Measurements from ENCODE around the gene SORBS1. TPM values are rescaled to one million over a fixed set of nuclear protein-coding genes. Genes with fewer than 3 reads are reported as not detected.

SORBS1 gene
- total and polyA plus RNA-seq, 4 experiments from 2014 or later: 0.67 to 0.93 (median 0.75) TPM; not detected in 1

DNA sequence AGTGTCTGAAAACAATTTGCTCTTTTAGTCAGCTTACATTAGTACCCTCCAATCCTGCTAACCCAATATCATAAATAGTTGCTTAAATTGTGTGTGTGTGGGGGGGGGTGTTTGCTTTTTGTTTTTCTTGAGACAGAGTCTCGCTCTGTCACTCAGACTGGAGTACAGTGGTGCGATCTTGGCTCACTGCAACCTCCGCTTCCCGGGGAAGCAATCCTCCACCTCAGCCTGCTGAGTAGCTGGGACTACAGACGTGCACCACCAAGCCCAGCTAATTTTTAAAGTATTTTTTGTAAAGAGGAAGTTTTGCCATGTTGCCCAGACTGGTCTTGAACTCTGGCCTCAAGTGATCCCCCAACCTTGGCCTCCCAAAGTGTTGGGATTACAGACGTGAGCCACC lies 196.8 kb downstream of the SORBS1 start:
- ChIA-PET CTCF (ENCODE audit: partially characterized antibody) (interaction anchor here (2.2 to 6.7 kb wide), 9 partner anchors 10 to 735 kb away, joined by 6 to 109 read pairs (median 15); no protein-coding TSS in a partner anchor), POLR2A (ENCODE audit: partially characterized antibody) (no interaction called here)
- Mint-ChIP-seq H3K27ac (no peak overlapping the region), H3K9me3 (no peaks in the 10 kb centered on the region), H3K27me3 (peaks cover 9 to 10% of the 10 kb centered on the region in 2 donors), H3K36me3 (no peaks in the 10 kb centered on the region), H3K4me1 (no peaks in the 10 kb centered on the region), H3K4me3 (no peak overlapping the region)
- DNase-seq: no peak
- Histone ChIP-seq H3K27me3 (ENCODE audit: insufficient read depth, low read length) (no peaks in the 10 kb centered on the region), H3K4me1 (ENCODE audit: insufficient read depth, low read length) (no peaks in the 10 kb centered on the region), H3K4me3 (ENCODE audit: low read length in 2 of 2) (no peak overlapping the region), H3K9me3 (ENCODE audit: control insufficient read depth in 1 of 2, low read length in 2 of 2) (no peaks in the 10 kb centered on the region), H3K36me3 (ENCODE audit: insufficient read depth, low read length) (no peaks in the 10 kb centered on the region), H3K27ac (ENCODE audit: low read depth, low read length) (no peak overlapping the region)
- intact Hi-C loops (cut with micrococcal nuclease): no loop called here

DNA sequence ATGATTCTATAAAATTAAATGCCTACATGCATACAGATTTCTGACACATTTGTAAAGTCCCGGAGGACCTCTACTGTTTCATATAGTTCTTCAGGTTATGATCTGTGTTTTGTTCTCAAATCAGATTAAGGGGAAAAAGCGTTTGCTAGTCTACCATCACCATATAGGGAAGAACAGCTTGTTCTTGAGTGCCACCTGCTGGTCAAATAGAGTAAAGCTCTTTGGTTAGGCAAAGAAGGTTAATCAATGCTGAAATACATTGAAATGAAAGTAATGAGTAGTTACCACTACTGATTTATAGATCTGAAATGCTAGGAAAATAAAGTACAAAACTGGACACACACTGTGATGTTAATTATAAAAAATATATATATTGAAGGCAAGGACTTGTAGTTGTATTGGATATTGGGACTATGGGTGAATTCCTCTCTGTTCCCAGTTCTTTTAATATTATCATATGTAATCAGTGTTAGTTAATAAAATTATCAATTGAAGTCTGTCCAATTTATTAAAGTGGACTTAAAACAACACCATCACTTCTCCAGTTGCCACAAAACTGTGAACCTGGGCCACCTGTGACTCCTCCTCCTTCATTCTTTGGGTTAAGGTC lies 197.8 kb downstream of the SORBS1 start:
- Histone ChIP-seq H3K9me3 (ENCODE audit: control insufficient read depth in 1 of 2, low read length in 2 of 2) (no peaks in the 10 kb centered on the region), H3K4me3 (ENCODE audit: low read length in 2 of 2) (no peak overlapping the region), H3K27me3 (ENCODE audit: insufficient read depth, low read length) (no peaks in the 10 kb centered on the region), H3K36me3 (ENCODE audit: insufficient read depth, low read length) (no peaks in the 10 kb centered on the region), H3K4me1 (ENCODE audit: insufficient read depth, low read length) (no peaks in the 10 kb centered on the region), H3K27ac (ENCODE audit: low read depth, low read length) (no peak overlapping the region)
- Mint-ChIP-seq H3K4me3 (no peak overlapping the region), H3K27me3 (peaks cover 7 to 9% of the 10 kb centered on the region in 2 donors), H3K36me3 (no peaks in the 10 kb centered on the region), H3K27ac (no peak overlapping the region), H3K4me1 (no peaks in the 10 kb centered on the region), H3K9me3 (no peaks in the 10 kb centered on the region)
- POLR2A ChIA-PET (ENCODE audit: partially characterized antibody): interaction anchor here (1.3 kb wide), 1 partner anchor 12 kb away, joined by 3 read pairs; no protein-coding TSS in a partner anchor
- intact Hi-C loops (cut with micrococcal nuclease): loop anchor here (1.0 kb wide), 1 partner anchor 180 kb away; no protein-coding TSS in a partner anchor
- peak in 4 of 5 donors; percentile 46 to 53 (median 48) for DNase-seq
- CTCF ChIA-PET (ENCODE audit: partially characterized antibody): interaction anchor here (0.8 to 6.7 kb wide), 14 partner anchors 7 to 731 kb away, joined by 3 to 109 read pairs (median 12); no protein-coding TSS in a partner anchor

DNA sequence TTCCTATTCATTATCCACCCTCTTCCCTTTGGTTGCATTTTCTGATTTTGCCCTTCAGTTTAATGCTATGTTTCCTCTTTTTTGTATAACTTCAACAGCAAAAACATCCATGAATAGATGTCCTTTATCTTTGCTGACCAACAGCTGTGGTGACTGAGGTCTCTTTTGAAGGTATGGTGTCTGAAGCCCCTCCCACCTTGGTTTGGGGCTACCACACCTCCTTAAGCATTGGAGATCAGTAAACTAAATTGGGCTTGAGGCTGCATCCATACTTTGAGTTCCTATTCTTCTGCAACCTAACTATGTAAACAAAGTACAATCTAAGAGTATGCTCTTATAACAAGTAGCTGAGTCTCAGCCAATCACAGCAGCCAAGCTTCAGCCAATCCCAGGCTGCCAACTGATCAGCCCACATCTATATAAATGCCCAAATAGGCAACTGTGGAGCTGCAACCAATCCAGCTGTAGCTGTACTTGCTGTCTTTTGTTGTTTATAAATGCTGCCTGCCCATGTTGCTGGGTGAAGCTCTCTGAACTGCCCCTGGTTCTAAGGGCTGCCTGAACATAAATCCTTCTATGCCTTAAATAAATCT lies 201.0 kb downstream of the SORBS1 start:
- H3K27me3 Mint-ChIP-seq: peaks cover 7 to 8% of the 10 kb centered on the region in 2 donors
- no peaks in the 10 kb centered on the region for H3K9me3 Mint-ChIP-seq
- no peaks in the 10 kb centered on the region for H3K4me1 Mint-ChIP-seq
- Histone ChIP-seq H3K27ac (ENCODE audit: low read depth, low read length) (no peak overlapping the region), H3K27me3 (ENCODE audit: insufficient read depth, low read length) (no peaks in the 10 kb centered on the region), H3K4me1 (ENCODE audit: insufficient read depth, low read length) (no peaks in the 10 kb centered on the region), H3K4me3 (ENCODE audit: low read length in 2 of 2) (no peak overlapping the region), H3K9me3 (ENCODE audit: control insufficient read depth in 1 of 2, low read length in 2 of 2) (no peaks in the 10 kb centered on the region), H3K36me3 (ENCODE audit: insufficient read depth, low read length) (no peaks in the 10 kb centered on the region)
- intact Hi-C loops (cut with micrococcal nuclease): no loop called here
- H3K4me3 Mint-ChIP-seq: no peak overlapping the region
- ChIA-PET POLR2A (ENCODE audit: partially characterized antibody) (no interaction called here), CTCF (ENCODE audit: partially characterized antibody) (interaction anchor here (1.4 to 6.7 kb wide), 3 partner anchors 11 to 114 kb away, joined by 5 to 73 read pairs (median 7); no protein-coding TSS in a partner anchor)
- peaks cover 0 to 1% of the 10 kb centered on the region in 2 donors for H3K36me3 Mint-ChIP-seq
- no peak overlapping the region for H3K27ac Mint-ChIP-seq
- DNase-seq: no peak

GRCh38 chr10:95359466-95359865 lies 201.7 kb downstream of the SORBS1 start:
- no peak overlapping the region for H3K27ac ChIP-seq (ENCODE audit: low read depth, low read length)
- no peak overlapping the region for H3K27ac Mint-ChIP-seq
- POLR2A ChIA-PET (ENCODE audit: partially characterized antibody): no interaction called here

GRCh38 chr10:95356190-95356955 lies 204.8 kb downstream of the SORBS1 start:
- H3K9me3 Mint-ChIP-seq: no peaks in the 10 kb centered on the region
- intact Hi-C loops (cut with micrococcal nuclease): no loop called here
- Histone ChIP-seq H3K27ac (ENCODE audit: low read depth, low read length) (no peak overlapping the region), H3K9me3 (ENCODE audit: control insufficient read depth in 1 of 2, low read length in 2 of 2) (no peaks in the 10 kb centered on the region), H3K4me3 (ENCODE audit: low read length in 2 of 2) (no peak overlapping the region), H3K36me3 (ENCODE audit: insufficient read depth, low read length) (no peaks in the 10 kb centered on the region), H3K4me1 (ENCODE audit: insufficient read depth, low read length) (no peaks in the 10 kb centered on the region), H3K27me3 (ENCODE audit: insufficient read depth, low read length) (no peaks in the 10 kb centered on the region)
- H3K4me3 Mint-ChIP-seq: no peak overlapping the region
- H3K4me1 Mint-ChIP-seq: no peaks in the 10 kb centered on the region
- peaks cover 2% of the 10 kb centered on the region in 2 donors for H3K27me3 Mint-ChIP-seq
- DNase-seq: no peak
- POLR2A ChIA-PET (ENCODE audit: partially characterized antibody): no interaction called here
- no peak overlapping the region for H3K27ac Mint-ChIP-seq
- H3K36me3 Mint-ChIP-seq: peaks cover 0 to 7% of the 10 kb centered on the region in 2 donors
- CTCF ChIA-PET (ENCODE audit: partially characterized antibody): interaction anchor here (0.7 kb wide), 1 partner anchor 9 kb away, joined by 3 read pairs; no protein-coding TSS in a partner anchor

More at GRCh38 chr10:95359466-95359865, 201.7 kb downstream of the SORBS1 start:
- H3K27me3 ChIP-seq (ENCODE audit: insufficient read depth, low read length): no peaks in the 10 kb centered on the region
- no peak for DNase-seq
- intact Hi-C loops (cut with micrococcal nuclease): no loop called here
- no peaks in the 10 kb centered on the region for H3K9me3 ChIP-seq (ENCODE audit: control insufficient read depth in 1 of 2, low read length in 2 of 2)
- peaks cover 7 to 8% of the 10 kb centered on the region in 2 donors for H3K27me3 Mint-ChIP-seq
- CTCF ChIA-PET (ENCODE audit: partially characterized antibody): interaction anchor here (1.4 kb wide), 1 partner anchor 15 kb away, joined by 7 read pairs; no protein-coding TSS in a partner anchor
- H3K9me3 Mint-ChIP-seq: no peaks in the 10 kb centered on the region
- H3K36me3 Mint-ChIP-seq: peaks cover 0 to 7% of the 10 kb centered on the region in 2 donors
- H3K4me3 Mint-ChIP-seq: no peak overlapping the region
- no peaks in the 10 kb centered on the region for H3K4me1 ChIP-seq (ENCODE audit: insufficient read depth, low read length)
- H3K4me3 ChIP-seq (ENCODE audit: low read length in 2 of 2): no peak overlapping the region
- no peaks in the 10 kb centered on the region for H3K4me1 Mint-ChIP-seq
- no peaks in the 10 kb centered on the region for H3K36me3 ChIP-seq (ENCODE audit: insufficient read depth, low read length)

DNA sequence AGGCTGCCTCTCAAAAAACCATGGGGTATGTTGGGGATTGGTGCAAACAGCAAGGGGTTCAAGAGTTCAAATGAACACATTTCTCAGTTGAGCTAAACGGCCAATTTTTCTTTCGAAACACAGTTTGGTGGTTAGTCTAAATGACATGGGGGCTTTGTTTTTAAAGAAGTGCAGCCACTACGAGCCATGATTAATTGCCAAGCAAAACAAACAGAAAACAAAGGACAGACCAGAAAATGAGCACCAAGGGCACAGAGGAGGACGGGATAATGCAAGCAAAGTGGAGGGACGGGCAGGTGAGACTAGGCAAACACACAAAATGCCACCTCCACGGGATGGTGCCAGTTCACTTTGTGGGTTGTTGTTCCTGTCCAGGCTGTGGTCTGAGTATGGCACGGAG lies 205.9 kb downstream of the SORBS1 start:
- CTCF ChIA-PET (ENCODE audit: partially characterized antibody): interaction anchor here (2.9 kb wide), 1 partner anchor 8 kb away, joined by 18 read pairs; no protein-coding TSS in a partner anchor
- no peak overlapping the region for H3K27ac ChIP-seq (ENCODE audit: low read depth, low read length)
- no peaks in the 10 kb centered on the region for H3K4me1 ChIP-seq (ENCODE audit: insufficient read depth, low read length)
- DNase-seq: no peak
- H3K4me3 ChIP-seq (ENCODE audit: low read length in 2 of 2): no peak overlapping the region
- POLR2A ChIA-PET (ENCODE audit: partially characterized antibody): no interaction called here
- peaks cover 0 to 7% of the 10 kb centered on the region in 2 donors for H3K36me3 Mint-ChIP-seq
- no peaks in the 10 kb centered on the region for H3K36me3 ChIP-seq (ENCODE audit: insufficient read depth, low read length)
- H3K27me3 ChIP-seq (ENCODE audit: insufficient read depth, low read length): no peaks in the 10 kb centered on the region
- no peaks in the 10 kb centered on the region for H3K9me3 Mint-ChIP-seq
- intact Hi-C loops (cut with micrococcal nuclease): no loop called here
- H3K27ac Mint-ChIP-seq: no peak overlapping the region
- H3K4me1 Mint-ChIP-seq: no peaks in the 10 kb centered on the region
- H3K4me3 Mint-ChIP-seq: no peak overlapping the region
- H3K27me3 Mint-ChIP-seq: no peaks in the 10 kb centered on the region
- no peaks in the 10 kb centered on the region for H3K9me3 ChIP-seq (ENCODE audit: control insufficient read depth in 1 of 2, low read length in 2 of 2)

GRCh38 chr10:95354110-95354509 lies 207.1 kb downstream of the SORBS1 start:
- Histone ChIP-seq H3K36me3 (ENCODE audit: insufficient read depth, low read length) (no peaks in the 10 kb centered on the region), H3K9me3 (ENCODE audit: control insufficient read depth in 1 of 2, low read length in 2 of 2) (no peaks in the 10 kb centered on the region), H3K4me1 (ENCODE audit: insufficient read depth, low read length) (no peaks in the 10 kb centered on the region), H3K27ac (ENCODE audit: low read depth, low read length) (no peak overlapping the region), H3K4me3 (ENCODE audit: low read length in 2 of 2) (no peak overlapping the region), H3K27me3 (ENCODE audit: insufficient read depth, low read length) (no peaks in the 10 kb centered on the region)
- H3K27me3 Mint-ChIP-seq: peaks cover 0 to 1% of the 10 kb centered on the region in 2 donors
- H3K27ac Mint-ChIP-seq: no peak overlapping the region
- H3K36me3 Mint-ChIP-seq: peaks cover 0 to 7% of the 10 kb centered on the region in 2 donors
- H3K4me3 Mint-ChIP-seq: no peak overlapping the region
- no peaks in the 10 kb centered on the region for H3K4me1 Mint-ChIP-seq
- intact Hi-C loops (cut with micrococcal nuclease): no loop called here
- H3K9me3 Mint-ChIP-seq: no peaks in the 10 kb centered on the region
- DNase-seq: no peak
- CTCF ChIA-PET (ENCODE audit: partially characterized antibody): interaction anchor here (1.5 to 2.9 kb wide), 2 partner anchors 9 to 12 kb away, joined by 3 to 18 read pairs; no protein-coding TSS in a partner anchor
- POLR2A ChIA-PET (ENCODE audit: partially characterized antibody): no interaction called here

All from CD4-positive, alpha-beta memory T cell (primary cell).